ENCODE results near the gene SDF2L1. TPM values are rescaled to one million over a fixed set of nuclear protein-coding genes. Genes with fewer than 3 reads are reported as not detected.
A peak's percentile ranks its signal among the peaks of the same experiment; 100 is the strongest.

Gene SDF2L1
- total RNA-seq, 2 experiments from 2014 or later: 38.6 to 41.3 TPM

DNA sequence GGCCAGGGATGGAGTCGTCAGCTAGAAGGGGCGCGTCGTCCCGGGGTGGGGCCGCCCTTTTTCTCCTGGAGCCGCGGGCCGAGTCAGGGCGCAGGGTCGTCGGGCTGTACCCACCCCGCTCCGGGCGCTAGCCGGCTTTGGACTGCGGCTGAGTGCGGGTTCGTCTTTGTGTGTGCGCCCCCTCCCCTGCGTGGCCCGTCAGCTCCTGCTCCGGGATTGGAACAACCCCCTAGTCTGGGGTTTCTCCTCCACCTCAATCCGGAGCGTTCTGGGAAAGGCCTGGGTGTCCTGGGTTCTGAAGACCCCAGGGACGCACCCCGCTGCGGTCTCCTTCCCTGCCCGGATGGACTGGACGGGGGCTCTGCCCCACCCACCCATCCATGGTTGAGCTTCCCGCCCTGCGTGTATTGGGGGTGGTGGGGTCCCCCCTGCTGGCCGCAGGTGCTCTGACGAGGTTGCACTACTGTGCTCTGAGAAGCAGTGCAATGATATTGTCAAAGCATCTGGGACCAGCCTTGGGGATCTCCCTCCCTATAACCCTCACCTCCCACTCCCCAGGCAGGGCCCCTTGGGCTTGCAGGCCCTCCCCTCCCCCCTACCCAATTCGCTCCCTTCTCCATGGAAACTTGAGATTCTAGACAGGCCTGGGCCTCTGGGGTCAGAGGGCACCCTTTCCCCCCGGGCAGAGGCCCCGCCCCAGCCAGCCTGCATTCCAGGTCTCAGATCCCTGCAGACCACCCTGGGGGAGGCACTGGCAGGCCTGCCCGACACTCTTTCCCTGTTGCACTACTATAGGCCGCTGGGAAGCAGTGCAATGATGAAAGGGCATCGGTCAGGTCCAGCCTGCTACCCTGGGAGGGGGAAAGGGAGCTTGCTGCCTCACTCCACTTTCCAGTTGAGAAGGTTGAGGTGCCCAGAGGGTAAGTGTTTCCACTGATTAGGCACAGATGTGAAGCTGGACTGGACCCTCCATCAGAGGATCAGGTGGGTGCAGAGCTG, 10.7 kb downstream of the SDF2L1 start:
- H3K27ac Mint-ChIP-seq: peak overlapping the region; percentile 61
- ATAC-seq (no peak), DNase-seq (no peak)
- H3K36me3 Mint-ChIP-seq (ENCODE audit: low read depth): peaks cover 24% of the 10 kb centered on the region
- no peaks in the 10 kb centered on the region for H3K9me3 Mint-ChIP-seq
- ChIA-PET POLR2A (interaction anchor here (0.7 to 4.6 kb wide), 8 partner anchors 10 to 205 kb away, joined by 3 to 30 read pairs (median 4); partner anchors contain the start of genes PPIL2, SDF2L1 and YDJC), CTCF (interaction anchor here (1.0 to 3.9 kb wide), 3 partner anchors 10 to 24 kb away, joined by 3 to 32 read pairs (median 10); partner anchors contain the start of genes SDF2L1 and YDJC)
- TF ChIP-seq, protein P1, sequence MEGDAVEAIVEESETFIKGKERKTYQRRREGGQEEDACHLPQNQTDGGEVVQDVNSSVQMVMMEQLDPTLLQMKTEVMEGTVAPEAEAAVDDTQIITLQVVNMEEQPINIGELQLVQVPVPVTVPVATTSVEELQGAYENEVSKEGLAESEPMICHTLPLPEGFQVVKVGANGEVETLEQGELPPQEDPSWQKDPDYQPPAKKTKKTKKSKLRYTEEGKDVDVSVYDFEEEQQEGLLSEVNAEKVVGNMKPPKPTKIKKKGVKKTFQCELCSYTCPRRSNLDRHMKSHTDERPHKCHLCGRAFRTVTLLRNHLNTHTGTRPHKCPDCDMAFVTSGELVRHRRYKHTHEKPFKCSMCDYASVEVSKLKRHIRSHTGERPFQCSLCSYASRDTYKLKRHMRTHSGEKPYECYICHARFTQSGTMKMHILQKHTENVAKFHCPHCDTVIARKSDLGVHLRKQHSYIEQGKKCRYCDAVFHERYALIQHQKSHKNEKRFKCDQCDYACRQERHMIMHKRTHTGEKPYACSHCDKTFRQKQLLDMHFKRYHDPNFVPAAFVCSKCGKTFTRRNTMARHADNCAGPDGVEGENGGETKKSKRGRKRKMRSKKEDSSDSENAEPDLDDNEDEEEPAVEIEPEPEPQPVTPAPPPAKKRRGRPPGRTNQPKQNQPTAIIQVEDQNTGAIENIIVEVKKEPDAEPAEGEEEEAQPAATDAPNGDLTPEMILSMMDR (IDR thresholded peaks at IDR 0.05): no peak
- H3K4me3 Mint-ChIP-seq: peak overlapping the region; percentile 89
- H3K27me3 Mint-ChIP-seq: no peaks in the 10 kb centered on the region
- H3K4me1 Mint-ChIP-seq (ENCODE audit: low read depth): peaks cover 24% of the 10 kb centered on the region
- intact Hi-C loops (cut with micrococcal nuclease): no loop called here

DNA sequence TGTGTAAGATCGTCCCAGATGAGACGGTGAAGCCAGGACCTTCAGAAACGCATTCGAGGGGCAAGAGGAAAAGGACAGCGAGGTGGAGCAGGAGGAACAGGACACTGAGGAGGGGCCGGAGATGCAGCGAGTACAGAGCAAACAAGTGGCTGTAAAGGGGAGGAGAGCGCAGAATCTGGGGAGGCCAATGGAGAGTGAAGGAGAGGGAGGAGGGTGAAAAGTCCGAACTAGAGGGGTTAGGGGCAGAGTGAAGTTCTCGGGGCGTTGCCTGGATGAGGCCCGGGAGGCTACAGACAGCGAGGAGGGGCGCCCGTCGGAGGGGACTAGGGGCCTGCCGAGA, 14.9 kb downstream of the SDF2L1 start:
- DNase-seq: no peak
- ATAC-seq: no peak
- H3K36me3 Mint-ChIP-seq (ENCODE audit: low read depth): peaks cover 13% of the 10 kb centered on the region
- H3K27ac Mint-ChIP-seq: peak overlapping the region; percentile 22
- peaks cover 13% of the 10 kb centered on the region for H3K4me1 Mint-ChIP-seq (ENCODE audit: low read depth)
- TF ChIP-seq, protein P1 (IDR thresholded peaks at IDR 0.05): no peak
- POLR2A ChIA-PET: interaction anchor here (0.6 to 1.7 kb wide), 3 partner anchors 14 to 218 kb away, joined by 3 read pairs; no protein-coding TSS in a partner anchor
- intact Hi-C loops (cut with micrococcal nuclease): loop anchor here (5.0 kb wide), 1 partner anchor 295 kb away; the partner anchor contains the start of gene PPM1F
- peak overlapping the region; percentile 68 for H3K4me3 Mint-ChIP-seq
- no peaks in the 10 kb centered on the region for H3K27me3 Mint-ChIP-seq
- no peaks in the 10 kb centered on the region for H3K9me3 Mint-ChIP-seq
- CTCF ChIA-PET: interaction anchor here (1.0 to 2.3 kb wide), 3 partner anchors 10 to 17 kb away, joined by 3 to 8 read pairs (median 3); partner anchors contain the start of gene SDF2L1

DNA sequence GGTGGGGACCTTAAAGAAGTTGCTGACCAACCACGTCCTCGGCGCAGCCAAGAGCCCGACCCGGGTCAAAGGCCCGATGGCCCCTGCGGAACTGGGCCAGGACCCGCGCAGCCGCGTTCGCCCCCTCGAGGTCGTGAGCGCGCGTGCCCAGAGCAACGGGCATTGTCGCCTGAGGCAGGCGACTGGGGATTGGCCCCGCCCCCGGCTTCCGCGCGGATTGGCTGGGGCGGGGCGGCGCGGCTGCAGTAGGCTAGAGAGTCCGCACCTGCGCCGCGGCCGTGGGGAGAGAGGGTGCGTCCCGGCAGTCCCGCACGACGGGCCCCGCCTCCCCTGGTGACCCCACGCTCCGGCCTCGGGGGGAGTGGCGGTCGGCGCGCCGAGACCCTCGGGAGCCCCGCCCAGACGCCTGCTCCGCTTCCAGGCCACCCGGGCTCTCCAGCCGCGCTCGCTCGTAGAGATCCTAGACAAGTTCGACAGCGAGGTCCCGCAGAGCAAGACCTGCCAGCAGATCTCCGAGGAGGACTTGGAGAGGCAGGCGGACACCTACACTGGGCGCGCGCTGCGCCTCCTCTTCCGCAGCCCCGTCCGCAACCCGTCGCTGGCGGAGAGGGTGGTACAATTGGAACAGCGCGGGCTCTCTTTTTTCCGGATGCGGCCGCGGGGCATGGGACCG, 15.4 kb downstream of the SDF2L1 start:
- ChIA-PET CTCF (interaction anchor here (0.8 to 2.3 kb wide), 3 partner anchors 10 to 15 kb away, joined by 3 to 8 read pairs (median 3); partner anchors contain the start of gene SDF2L1), POLR2A (interaction anchor here (0.8 kb wide), 1 partner anchor 28 kb away, joined by 4 read pairs; the partner anchor contains the start of gene YDJC)
- ATAC-seq (peak; percentile 94), DNase-seq (peak; percentile 83)
- peak overlapping the region; percentile 22 for H3K27ac Mint-ChIP-seq
- peak overlapping the region; percentile 82 for H3K4me3 Mint-ChIP-seq
- peaks cover 13% of the 10 kb centered on the region for H3K4me1 Mint-ChIP-seq (ENCODE audit: low read depth)
- TF ChIP-seq, protein P1 (IDR thresholded peaks at IDR 0.05): peak; percentile 56
- H3K27me3 Mint-ChIP-seq: no peaks in the 10 kb centered on the region
- no peaks in the 10 kb centered on the region for H3K9me3 Mint-ChIP-seq
- H3K36me3 Mint-ChIP-seq (ENCODE audit: low read depth): peaks cover 13% of the 10 kb centered on the region
- intact Hi-C loops (cut with micrococcal nuclease): loop anchor here (5.0 kb wide), 1 partner anchor 295 kb away; the partner anchor contains the start of gene PPM1F

DNA sequence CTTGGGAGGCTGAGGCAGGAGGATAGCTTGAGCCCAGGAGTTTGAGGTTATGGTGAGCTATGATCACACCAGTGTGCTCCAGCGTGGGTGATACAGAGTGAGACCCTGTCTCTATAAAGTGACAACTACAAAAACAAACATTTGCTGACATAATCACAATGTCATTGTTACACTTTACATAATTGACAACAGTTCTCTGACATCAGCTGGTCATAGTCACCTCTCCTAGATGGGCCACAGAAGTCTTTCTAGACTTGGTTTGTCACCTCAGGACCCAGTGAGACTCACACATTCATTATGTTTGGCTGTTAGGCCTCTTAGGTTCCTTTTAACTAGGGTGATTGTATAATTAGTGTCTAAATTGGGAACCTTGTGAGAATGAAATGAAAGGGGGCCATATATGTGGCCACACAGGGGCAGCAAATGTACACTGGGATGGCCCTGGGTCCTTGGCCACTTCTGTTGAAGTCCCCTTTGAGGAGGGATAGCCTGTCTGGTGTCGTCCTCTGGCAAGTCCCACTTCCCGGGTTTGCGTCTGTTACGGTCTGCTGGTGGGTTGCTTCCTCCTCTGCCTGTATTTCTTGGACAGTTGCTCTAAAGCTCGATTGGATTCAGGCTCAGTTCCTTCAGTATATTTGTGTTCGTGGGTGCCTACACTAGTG, 17.9 kb downstream of the SDF2L1 start:
- H3K4me3 Mint-ChIP-seq: no peak overlapping the region
- ATAC-seq (no peak), DNase-seq (no peak)
- peaks cover 7% of the 10 kb centered on the region for H3K36me3 Mint-ChIP-seq (ENCODE audit: low read depth)
- H3K9me3 Mint-ChIP-seq: no peaks in the 10 kb centered on the region
- ChIA-PET CTCF (interaction anchor here (1.1 kb wide), 1 partner anchor 14 kb away, joined by 5 read pairs; no protein-coding TSS in a partner anchor), POLR2A (no interaction called here)
- intact Hi-C loops (cut with micrococcal nuclease): loop anchor here (5.0 kb wide), 1 partner anchor 292 kb away; the partner anchor contains the start of gene PPM1F
- peaks cover 14% of the 10 kb centered on the region for H3K4me1 Mint-ChIP-seq (ENCODE audit: low read depth)
- no peak overlapping the region for H3K27ac Mint-ChIP-seq
- TF ChIP-seq, protein P1 (IDR thresholded peaks at IDR 0.05): no peak
- H3K27me3 Mint-ChIP-seq: no peaks in the 10 kb centered on the region

Data from activated CD8-positive, alpha-beta T cell treated with anti-CD3 and anti-CD28 coated beads for 36 hours (primary cell).